IMR-90 (cell line): ENCODE data around the gene FANCM. TPM values are rescaled to one million over a fixed set of nuclear protein-coding genes. Genes with fewer than 3 reads are reported as not detected.

Source experiments
- ATAC-seq: fragments of 200-7000 bp; cut with Tn5 transposase; 2 replicates; pipeline ENCODE4 v1.9.1; 2020; ENCODE audit warnings: low read depth, mild to moderate bottlenecking, moderate library complexity
- BruUV-seq: library from RNA; stranded (reverse); fragments of 400-500 nt; replicated peaks from 2 replicates; lab custom pipeline; 2021; lab: Mats Ljungman, UMichigan
- CTCF ChIA-PET: fragments of 300-600 bp; formaldehyde crosslinking; extraction: SDS; loops from one replicate; lab custom pipeline; 2021; ENCODE audit warnings: antibody characterized with exemption; lab: Yijun Ruan, JAX
- POLR2A ChIA-PET: fragments of 300-600 bp; sonication (Branson Sonifier 250); formaldehyde crosslinking; loops from one replicate; lab custom pipeline; 2022; ENCODE audit warnings: antibody characterized with exemption; ENCODE audit not compliant: unreplicated experiment; lab: Charles Lee
- DNase-seq: peaks from one replicate; pipeline ENCODE4 v3.0.0; 2013
- H2AFZ ChIP-seq: replicated peaks from 2 replicates; pipeline ENCODE3; 2013; ENCODE audit warnings: low read length, mild to moderate bottlenecking; ENCODE audit not compliant: poor library complexity
- H2AK5ac ChIP-seq: 2 replicates; pipeline ENCODE4 v1.6.1; 2013; ENCODE audit warnings: low read depth, low read length, inconsistent platforms
- H2AK9ac ChIP-seq: replicated peaks from 2 replicates; pipeline ENCODE3; 2013; ENCODE audit warnings: mild to moderate bottlenecking, low read depth, low read length, moderate library complexity; ENCODE audit not compliant: poor library complexity
- H2BK120ac ChIP-seq: 2 replicates; pipeline ENCODE4 v1.6.1; 2013; ENCODE audit warnings: low read depth, low read length, inconsistent platforms
- H2BK15ac ChIP-seq: 3 replicates; pipeline ENCODE4 v1.6.1; 2013; ENCODE audit warnings: low read depth, low read length, inconsistent platforms
- H2BK20ac ChIP-seq: 2 replicates; pipeline ENCODE4 v1.6.1; 2013; ENCODE audit warnings: low read depth, mild to moderate bottlenecking, inconsistent platforms, low read length, moderate library complexity
- H2BK5ac ChIP-seq: 2 replicates; pipeline ENCODE4 v1.6.1; 2013; ENCODE audit warnings: mild to moderate bottlenecking, low read depth, low read length, inconsistent platforms; ENCODE audit not compliant: poor library complexity, severe bottlenecking
- H3K14ac ChIP-seq: replicated peaks from 2 replicates; pipeline ENCODE4 v1.6.1; 2013; ENCODE audit warnings: low read depth, low read length, inconsistent platforms
- H3K18ac ChIP-seq: 2 replicates; pipeline ENCODE4 v1.6.1; 2013; ENCODE audit warnings: low read depth, low read length, control low read depth
- H3K23ac ChIP-seq: 2 replicates; pipeline ENCODE4 v1.6.1; 2013; ENCODE audit warnings: low read depth, low read length, inconsistent platforms
- H3K27ac ChIP-seq: 2 replicates; pipeline ENCODE4 v1.5.1; 2013; ENCODE audit warnings: mild to moderate bottlenecking, control low read depth, low read length; ENCODE audit not compliant: insufficient read depth
- H3K27me3 ChIP-seq: 2 replicates; pipeline ENCODE4 v1.6.1; 2013; ENCODE audit warnings: low read length; ENCODE audit not compliant: control insufficient read depth, insufficient read depth
- H3K36me3 ChIP-seq: 2 replicates; pipeline ENCODE4 v1.6.1; 2013; ENCODE audit warnings: low read length, mixed read lengths; ENCODE audit not compliant: control insufficient read depth, insufficient read depth
- H3K4ac ChIP-seq: 2 replicates; pipeline ENCODE4 v1.6.1; 2013; ENCODE audit warnings: low read depth, low read length, inconsistent platforms
- H3K4me1 ChIP-seq: 2 replicates; pipeline ENCODE4 v1.6.1; 2013; ENCODE audit warnings: low read length, mixed read lengths; ENCODE audit not compliant: control insufficient read depth, insufficient read depth
- H3K4me2 ChIP-seq: 2 replicates; pipeline ENCODE4 v1.6.1; 2013; ENCODE audit warnings: low read depth, mild to moderate bottlenecking, control low read depth, low read length, moderate library complexity
- H3K4me3 ChIP-seq: 2 replicates; pipeline ENCODE4 v1.5.1; 2013; ENCODE audit warnings: low read depth, mild to moderate bottlenecking, control low read depth, low read length, moderate library complexity; ENCODE audit not compliant: insufficient read depth
- H3K56ac ChIP-seq: 2 replicates; pipeline ENCODE4 v1.6.1; 2013; ENCODE audit warnings: low read length, inconsistent platforms; ENCODE audit not compliant: insufficient read depth; ENCODE audit errors: extremely low read depth
- H3K79me1 ChIP-seq, 2 experiments: 2 replicates each; pipeline ENCODE4 v1.6.1; 2013; ENCODE audit warnings: low read length in 2 of 2, inconsistent platforms in 1 of 2, low read depth in 1 of 2
- H3K9ac ChIP-seq: 2 replicates; pipeline ENCODE4 v1.6.1; 2013; ENCODE audit warnings: low read depth, low read length, control low read depth
- H3K9me1 ChIP-seq: 2 replicates; pipeline ENCODE4 v1.6.1; 2013; ENCODE audit warnings: low read length, inconsistent platforms; ENCODE audit not compliant: insufficient read depth
- H3K9me3 ChIP-seq: 2 replicates; pipeline ENCODE4 v1.6.1; 2013; ENCODE audit warnings: low read length; ENCODE audit not compliant: control insufficient read depth, insufficient read depth
- H4K20me1 ChIP-seq: 2 replicates; pipeline ENCODE4 v1.6.1; 2013; ENCODE audit warnings: low read length, inconsistent platforms; ENCODE audit not compliant: insufficient read depth
- H4K5ac ChIP-seq: 2 replicates; pipeline ENCODE4 v1.6.1; 2013; ENCODE audit warnings: mild to moderate bottlenecking, low read depth, low read length, control low read depth
- H4K8ac ChIP-seq, 2 experiments: 2 replicates each; pipeline ENCODE4 v1.6.1; 2013; ENCODE audit warnings: low read depth in 2 of 2, low read length in 2 of 2, control low read depth in 1 of 2, inconsistent platforms in 1 of 2
- H4K91ac ChIP-seq: 2 replicates; pipeline ENCODE4 v1.6.1; 2013; ENCODE audit warnings: low read depth, low read length, inconsistent platforms; ENCODE audit not compliant: insufficient read depth
- BHLHE40 ChIP-seq: fragments of 150-350 bp; IDR thresholded peaks from 2 replicates; pipeline ENCODE4 v1.6.1; 2016; ENCODE audit warnings: mild to moderate bottlenecking, low read depth, low read length
- CEBPB ChIP-seq: IDR thresholded peaks from 2 replicates; pipeline ENCODE4 v1.6.1; 2012; ENCODE audit warnings: low read depth, low read length, improper control_type of control experiment
- CHD1 ChIP-seq: IDR thresholded peaks from 2 replicates; pipeline ENCODE4 v1.6.1; 2012; ENCODE audit warnings: low read depth, low read length, improper control_type of control experiment
- CTCF ChIP-seq: conservative IDR thresholded peaks from 2 replicates; pipeline ENCODE4 v1.5.1; 2012; ENCODE audit warnings: mild to moderate bottlenecking, low read depth, low read length, improper control_type of control experiment
- SMC3 ChIP-seq: fragments of 150-350 bp; IDR thresholded peaks from 2 replicates; pipeline ENCODE4 v1.6.1; 2016; ENCODE audit warnings: low read depth, mild to moderate bottlenecking, antibody characterized with exemption, low read length, moderate library complexity
- USF2 ChIP-seq: fragments of 150-350 bp; IDR thresholded peaks from 2 replicates; pipeline ENCODE4 v1.6.1; 2017; ENCODE audit warnings: mild to moderate bottlenecking, antibody characterized with exemption, low read length, low read depth
- WGBS, 2 experiments: methylation state at CpG; one replicate each; pipeline versions ENCODE4 v1.1.5 to v1.1.7; 2013; ENCODE audit warnings: missing lambda C conversion rate in 2 of 2; ENCODE audit not compliant: insufficient read length in 1 of 2; ENCODE audit errors: extremely low coverage in 2 of 2; 5-methylcytosine and 5-hydroxymethylcytosine counted together
- dilution Hi-C: fragments of 300-500 bp; cut with HindIII; formaldehyde crosslinking; loops from one replicate; pipeline ENCODE4 v1.14.3; 2018; ENCODE audit warnings: low sequenced_read_pairs; ENCODE audit not compliant: unreplicated experiment
- in situ Hi-C: fragments of 300-500 bp; cut with MboI; formaldehyde crosslinking; loops from 3 replicates; pipeline ENCODE4 v1.14.3; 2019; ENCODE audit warnings: low sequenced_read_pairs, inconsistent platforms, mixed read lengths
- intact Hi-C: fragments of 100-400 bp; cut with micrococcal nuclease; formaldehyde crosslinking; loops from 2 replicates; pipeline ENCODE4 v1.10.0; 2022
- polyA plus RNA-seq, 3 experiments: library from polyadenylated mRNA; depleted of rRNA; stranded (reverse); fragments of >200 nt; gene quantifications; 2 replicates each; pipeline ENCODE4 v1.2.3, GENCODE V29; 2012; ENCODE audit warnings: low replicate concordance in 1 of 3
- total RNA-seq: library from RNA; depleted of rRNA; stranded (reverse); fragments of >200 nt; gene quantifications from 2 replicates; pipeline ENCODE4 v1.2.3, GENCODE V29; 2012

FANCM gene
- total and polyA plus RNA-seq, 2 of the 4 experiments (the other 2 are of a cell fraction), result 1.7 to 7.0 TPM

GRCh38 chr14:45201905-45202304, 66.2 kb downstream of the FANCM start:
- peaks cover 5% of the 10 kb centered on the region for H3K36me3 ChIP-seq
- ATAC-seq (peak; percentile 36; the same call in 1 of the 2 replicates), DNase-seq (no peak)
- no peak overlapping the region for H4K8ac ChIP-seq
- no peak overlapping the region for H4K91ac ChIP-seq
- no peak overlapping the region for H3K4me3 ChIP-seq
- dilution Hi-C loops (no loop called here), intact Hi-C loops (no loop called here), in situ Hi-C loops (no loop called here)
- ChIA-PET POLR2A (no interaction called here), CTCF (interaction anchor here (1.0 kb wide), 1 partner anchor 28 kb away, joined by 3 read pairs; no protein-coding TSS in a partner anchor)
- no peak overlapping the region for H2BK20ac ChIP-seq
- no peak overlapping the region for H2BK5ac ChIP-seq
- H3K79me1 ChIP-seq, result no peaks in the 10 kb centered on the region
- no peak overlapping the region for H2AK5ac ChIP-seq
- H3K27ac ChIP-seq, result no peak overlapping the region
- H2BK15ac ChIP-seq, result no peak overlapping the region
- H3K4me1 ChIP-seq, result no peaks in the 10 kb centered on the region
- no peak overlapping the region for H3K23ac ChIP-seq
- no peak overlapping the region for H4K5ac ChIP-seq
- H3K18ac ChIP-seq, result no peak overlapping the region
- BruUV-seq, result no TSS peak
- no peak overlapping the region for H2BK120ac ChIP-seq
- no peak overlapping the region for H3K4me2 ChIP-seq
- no peak for TF ChIP-seq CEBPB
- TF ChIP-seq BHLHE40, result no peak
- TF ChIP-seq USF2, result no peak
- no peak for TF ChIP-seq CHD1
- TF ChIP-seq SMC3, result no peak
- 0 out of 2 replicates have a peak, but pooled peaks have one; percentile 6 for TF ChIP-seq CTCF
- H3K27me3 ChIP-seq, result no peaks in the 10 kb centered on the region
- no peak overlapping the region for H3K9ac ChIP-seq
- no peak overlapping the region for H2AK9ac ChIP-seq
- no peak overlapping the region for H3K4ac ChIP-seq
- H4K20me1 ChIP-seq, result no peaks in the 10 kb centered on the region
- no peak overlapping the region for H3K56ac ChIP-seq
- H3K9me3 ChIP-seq, result no peaks in the 10 kb centered on the region
- H3K9me1 ChIP-seq, result no peaks in the 10 kb centered on the region
- no peak overlapping the region for H3K14ac ChIP-seq
- no CpG with 5 or more reads among the region's 1 CpG for WGBS, 2 experiments
- H2AFZ ChIP-seq, result no peak overlapping the region
